ENCODE data around the gene AKAP9. TPM values are rescaled to one million over a fixed set of nuclear protein-coding genes. Genes with fewer than 3 reads are reported as not detected.

The AKAP9 gene
- total and polyA plus RNA-seq, 4 donors: 14.6 to 97.7 (median 57.0) TPM

GRCh38 chr7:91911121-91911520 is 29.5 kb upstream of the AKAP9 start:
- Histone ChIP-seq H3K36me3 (ENCODE audit: control insufficient read depth in 4 of 4, insufficient read depth in 3 of 4, low read depth in 1 of 4, low read length in 3 of 4) (no peaks in the 10 kb centered on the region), H3K9ac (ENCODE audit: low read depth in 1 of 2, low read length in 2 of 2) (no peak overlapping the region), H3K27ac (ENCODE audit: low read depth in 1 of 2, low read length in 2 of 2) (no peak overlapping the region), H3K9me3 (ENCODE audit: control insufficient read depth in 4 of 4, low read length in 3 of 4) (no peaks in the 10 kb centered on the region), H3K27me3 (ENCODE audit: control insufficient read depth in 4 of 4, insufficient read depth in 4 of 4, low read length in 3 of 4) (no peaks in the 10 kb centered on the region), H3K4me1 (ENCODE audit: control insufficient read depth in 4 of 4, insufficient read depth in 4 of 4, low read length in 3 of 4) (no peaks in the 10 kb centered on the region), H3K4me3 (ENCODE audit: low read depth in 1 of 3, low read length in 3 of 3) (no peak overlapping the region)
- WGBS: 93% methylated on average over 4 of the region's 4 CpGs
- no peak for DNase-seq (ENCODE audit: low spot score)
- TF ChIP-seq MAX (IDR thresholded peaks at IDR 0.05) (no peak), ZBTB33 (IDR thresholded peaks at IDR 0.05) (no peak), JUND (IDR thresholded peaks at IDR 0.05) (no peak), FOXA1 (IDR thresholded peaks at IDR 0.05) (no peak), ATF3 (IDR thresholded peaks at IDR 0.05) (no peak), YY1 (IDR thresholded peaks at IDR 0.05) (no peak), TAF1 (conservative IDR thresholded peaks at IDR 0.05) (no peak), RAD21 (IDR thresholded peaks at IDR 0.05) (no peak), HNF4G (IDR thresholded peaks at IDR 0.05) (no peak), FOXA2 (IDR thresholded peaks at IDR 0.05) (no peak), CTCF (IDR thresholded peaks at IDR 0.05; ENCODE audit: low read depth, low read length, missing input control) (no peak), HNF4A (conservative IDR thresholded peaks at IDR 0.05) (no peak)

- no peak for TF ChIP-seq HNF4A (conservative IDR thresholded peaks at IDR 0.05)
- TF ChIP-seq EGR1 (IDR thresholded peaks at IDR 0.05; ENCODE audit: low read depth in 2 of 2): no peak
- TF ChIP-seq JUND (IDR thresholded peaks at IDR 0.05): no peak
- TF ChIP-seq RAD21 (IDR thresholded peaks at IDR 0.05): no peak
- no peak for TF ChIP-seq FOXA2 (IDR thresholded peaks at IDR 0.05)
- TF ChIP-seq ZBTB33 (IDR thresholded peaks at IDR 0.05): no peak
- TF ChIP-seq ATF3 (IDR thresholded peaks at IDR 0.05): no peak
- no peak overlapping the region for H3K9ac ChIP-seq (ENCODE audit: low read depth in 1 of 2, low read length in 2 of 2)
- H3K36me3 ChIP-seq (ENCODE audit: control insufficient read depth in 4 of 4, insufficient read depth in 3 of 4, low read depth in 1 of 4, low read length in 3 of 4): no peaks in the 10 kb centered on the region
- no peaks in the 10 kb centered on the region for H3K27me3 ChIP-seq (ENCODE audit: control insufficient read depth in 4 of 4, insufficient read depth in 4 of 4, low read length in 3 of 4)
- H3K4me3 ChIP-seq (ENCODE audit: low read depth in 1 of 3, low read length in 3 of 3): no peak overlapping the region
- H3K9me3 ChIP-seq (ENCODE audit: control insufficient read depth in 4 of 4, low read length in 3 of 4): no peaks in the 10 kb centered on the region
- no peak overlapping the region for H3K27ac ChIP-seq (ENCODE audit: low read depth in 1 of 2, low read length in 2 of 2)
- DNase-seq (ENCODE audit: low spot score): no peak
- H3K4me1 ChIP-seq (ENCODE audit: control insufficient read depth in 4 of 4, insufficient read depth in 4 of 4, low read length in 3 of 4): no peaks in the 10 kb centered on the region
These were observed 28.2 kb upstream of the AKAP9 start for GRCh38 chr7:91912494-91912893.
